ENCODE data around the gene PTPRF.

DNA sequence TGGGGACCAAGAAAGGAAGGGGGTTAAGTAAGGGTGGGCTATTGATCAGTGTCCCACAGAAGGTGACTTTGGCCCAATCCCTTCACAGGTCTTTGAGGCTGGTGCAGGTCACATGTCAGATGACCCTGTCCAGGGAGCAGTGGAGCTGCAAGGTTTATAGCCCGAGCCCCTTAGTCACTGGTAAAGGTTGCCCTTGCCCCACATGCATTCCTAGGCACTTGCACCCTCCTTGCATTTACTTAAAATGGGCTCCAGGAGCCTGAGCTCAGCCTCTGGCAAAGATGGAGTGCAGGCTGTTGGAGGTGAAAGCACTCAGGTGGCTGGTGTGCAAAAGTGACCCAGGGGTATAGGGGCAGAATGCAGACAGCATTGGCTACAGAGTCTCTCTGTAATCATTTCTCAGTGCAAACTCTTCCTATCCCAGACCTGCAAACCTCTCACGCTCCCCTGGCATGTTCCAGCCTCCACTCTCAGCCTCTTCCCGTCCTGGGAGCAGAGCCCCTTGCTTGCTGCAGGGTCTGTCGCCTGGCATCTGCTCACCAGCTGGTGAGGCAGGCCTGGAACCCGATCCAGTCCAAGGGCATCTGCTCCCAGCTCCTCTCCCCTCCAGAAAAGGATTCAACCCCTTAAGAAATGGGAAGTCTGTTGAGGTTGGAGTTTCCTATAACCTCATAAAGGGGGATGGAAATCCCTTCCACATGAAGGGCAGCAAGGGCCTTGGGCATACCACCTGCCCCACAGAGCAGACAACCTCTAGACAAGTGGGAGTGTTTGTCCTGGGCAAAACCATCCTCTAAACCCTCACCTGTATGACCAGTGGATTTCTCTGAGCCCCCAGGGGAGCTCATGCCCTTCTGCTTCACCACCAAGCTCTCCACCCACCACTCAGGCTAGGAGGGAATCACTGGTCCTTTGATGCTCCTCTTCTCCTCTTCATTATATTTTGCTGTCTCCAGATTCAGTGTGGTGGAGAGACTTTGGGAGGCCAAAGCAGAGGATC lies 23.1 kb upstream of the PTPRF start:
- no peak for TF ChIP-seq SIN3A (IDR thresholded peaks at IDR 0.05; ENCODE audit: borderline replicate concordance, insufficient read depth, low read length)
- TF ChIP-seq, protein P1, sequence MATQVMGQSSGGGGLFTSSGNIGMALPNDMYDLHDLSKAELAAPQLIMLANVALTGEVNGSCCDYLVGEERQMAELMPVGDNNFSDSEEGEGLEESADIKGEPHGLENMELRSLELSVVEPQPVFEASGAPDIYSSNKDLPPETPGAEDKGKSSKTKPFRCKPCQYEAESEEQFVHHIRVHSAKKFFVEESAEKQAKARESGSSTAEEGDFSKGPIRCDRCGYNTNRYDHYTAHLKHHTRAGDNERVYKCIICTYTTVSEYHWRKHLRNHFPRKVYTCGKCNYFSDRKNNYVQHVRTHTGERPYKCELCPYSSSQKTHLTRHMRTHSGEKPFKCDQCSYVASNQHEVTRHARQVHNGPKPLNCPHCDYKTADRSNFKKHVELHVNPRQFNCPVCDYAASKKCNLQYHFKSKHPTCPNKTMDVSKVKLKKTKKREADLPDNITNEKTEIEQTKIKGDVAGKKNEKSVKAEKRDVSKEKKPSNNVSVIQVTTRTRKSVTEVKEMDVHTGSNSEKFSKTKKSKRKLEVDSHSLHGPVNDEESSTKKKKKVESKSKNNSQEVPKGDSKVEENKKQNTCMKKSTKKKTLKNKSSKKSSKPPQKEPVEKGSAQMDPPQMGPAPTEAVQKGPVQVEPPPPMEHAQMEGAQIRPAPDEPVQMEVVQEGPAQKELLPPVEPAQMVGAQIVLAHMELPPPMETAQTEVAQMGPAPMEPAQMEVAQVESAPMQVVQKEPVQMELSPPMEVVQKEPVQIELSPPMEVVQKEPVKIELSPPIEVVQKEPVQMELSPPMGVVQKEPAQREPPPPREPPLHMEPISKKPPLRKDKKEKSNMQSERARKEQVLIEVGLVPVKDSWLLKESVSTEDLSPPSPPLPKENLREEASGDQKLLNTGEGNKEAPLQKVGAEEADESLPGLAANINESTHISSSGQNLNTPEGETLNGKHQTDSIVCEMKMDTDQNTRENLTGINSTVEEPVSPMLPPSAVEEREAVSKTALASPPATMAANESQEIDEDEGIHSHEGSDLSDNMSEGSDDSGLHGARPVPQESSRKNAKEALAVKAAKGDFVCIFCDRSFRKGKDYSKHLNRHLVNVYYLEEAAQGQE (IDR thresholded peaks at IDR 0.05; ENCODE audit: insufficient read depth in 1 of 2, low read depth in 2 of 2, low read length in 2 of 2) = no peak
- TF ChIP-seq POLR2AphosphoS5 (IDR thresholded peaks at IDR 0.05; ENCODE audit: low read depth, low read length) = no peak
- TF ChIP-seq FOXP2 (optimal IDR thresholded peaks at IDR 0.05; ENCODE audit: borderline replicate concordance, extremely low read depth, extremely low read length, insufficient read depth) = no peak

Data from PFSK-1 (cell line).